GM18861 (cell line): Measurements from ENCODE around the gene NMNAT3.

Experiments
- ATAC-seq: cut with Tn5 transposase; IDR thresholded peaks from one replicate; pipeline ENCODE4 v1.9.1; 2021; ENCODE audit not compliant: unreplicated experiment

NMNAT3 gene

GRCh38 chr3:139548801-139549200 lies 129.0 kb downstream of the NMNAT3 start:
- ATAC-seq = no peak

- ATAC-seq = no peak
These were observed 130.1 kb downstream of the NMNAT3 start for GRCh38 chr3:139547666-139548065.

GRCh38 chr3:139546772-139547171 lies 131.0 kb downstream of the NMNAT3 start:
- no peak for ATAC-seq

- no peak for ATAC-seq
These were observed 136.1 kb downstream of the NMNAT3 start for GRCh38 chr3:139541532-139542288.

GRCh38 chr3:139540651-139541531 lies 136.9 kb downstream of the NMNAT3 start:
- ATAC-seq = no peak

- ATAC-seq = no peak
These were observed 139.0 kb downstream of the NMNAT3 start for GRCh38 chr3:139538733-139539132.

GRCh38 chr3:139537795-139538621 lies 139.8 kb downstream of the NMNAT3 start:
- no peak for ATAC-seq

- no peak for ATAC-seq
These were observed 140.4 kb downstream of the NMNAT3 start for GRCh38 chr3:139537361-139537760.

- no peak for ATAC-seq
These were observed 142.5 kb downstream of the NMNAT3 start for GRCh38 chr3:139534992-139535879.

GRCh38 chr3:139534455-139534812 lies 143.3 kb downstream of the NMNAT3 start:
- ATAC-seq = no peak

- no peak for ATAC-seq
These were observed 143.9 kb downstream of the NMNAT3 start for GRCh38 chr3:139533781-139534454.

GRCh38 chr3:139532976-139533375 lies 144.8 kb downstream of the NMNAT3 start:
- no peak for ATAC-seq

- ATAC-seq = no peak
These were observed 147.1 kb downstream of the NMNAT3 start for GRCh38 chr3:139530717-139531116.

GRCh38 chr3:139529662-139530061 lies 148.1 kb downstream of the NMNAT3 start:
- no peak for ATAC-seq

GRCh38 chr3:139528924-139529323 lies 148.8 kb downstream of the NMNAT3 start:
- no peak for ATAC-seq

- no peak for ATAC-seq
These were observed 149.5 kb downstream of the NMNAT3 start for GRCh38 chr3:139528281-139528680.

GRCh38 chr3:139527265-139527664 lies 150.5 kb downstream of the NMNAT3 start:
- ATAC-seq = no peak

- no peak for ATAC-seq
These were observed 151.6 kb downstream of the NMNAT3 start for GRCh38 chr3:139526146-139526545.

- ATAC-seq = no peak
These were observed 152.7 kb downstream of the NMNAT3 start for GRCh38 chr3:139524841-139525636.
